Choroid plexus epithelial cell (primary cell): ENCODE measurements around the gene PIP5K1B.

ENCODE experiments used
- DNase-seq: peaks from one replicate; pipeline ENCODE4 v3.0.0-alpha.2; 2010; ENCODE audit warnings: low read depth
- H3K4me3 ChIP-seq: 2 replicates; pipeline ENCODE4 v1.5.1; 2011; ENCODE audit warnings: low read depth, mild to moderate bottlenecking, control low read depth, low read length, moderate library complexity
- TF ChIP-seq, protein P1 (sequence below): conservative IDR thresholded peaks from 2 replicates; pipeline ENCODE4 v1.5.1; 2011; ENCODE audit warnings: low read depth, mild to moderate bottlenecking, control low read depth, inconsistent platforms, low read length, moderate library complexity

The PIP5K1B gene

DNA sequence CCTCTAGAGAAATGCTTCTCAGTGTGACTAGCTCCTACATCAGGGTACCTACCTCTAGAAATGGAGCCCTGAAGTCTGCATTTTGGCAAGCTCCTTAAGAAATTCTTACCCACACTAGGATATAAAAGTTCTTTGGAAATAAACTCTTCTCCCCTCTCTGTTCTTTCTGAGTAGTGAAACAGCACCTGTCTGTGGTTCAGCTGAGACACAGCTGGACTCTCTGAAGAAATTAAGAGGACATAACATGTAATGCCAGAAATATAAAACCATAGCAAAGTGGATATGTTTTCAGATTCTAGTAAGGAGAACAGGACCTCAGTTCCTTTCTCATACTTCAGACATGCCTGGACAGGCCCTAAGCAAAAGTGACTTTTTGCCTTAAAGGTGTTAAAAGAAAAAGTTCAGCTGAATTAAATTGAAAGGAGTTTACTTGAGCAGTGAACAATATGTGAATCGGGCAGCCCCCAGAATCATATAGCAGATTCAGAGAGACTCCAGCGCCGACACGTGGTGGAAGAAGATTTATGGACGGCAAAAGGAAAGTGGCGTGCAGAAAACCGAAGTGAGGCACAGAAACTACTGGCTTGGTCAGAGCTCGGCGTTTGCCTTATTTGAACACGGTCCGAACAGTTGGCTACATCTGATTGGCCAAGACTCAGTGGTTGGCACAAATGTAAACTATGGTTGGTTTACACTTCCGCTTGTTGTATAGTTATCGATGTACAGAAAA lies 244.4 kb downstream of the PIP5K1B start:
- peak; percentile 30 for DNase-seq
- H3K4me3 ChIP-seq: no peak overlapping the region
- TF ChIP-seq, protein P1, sequence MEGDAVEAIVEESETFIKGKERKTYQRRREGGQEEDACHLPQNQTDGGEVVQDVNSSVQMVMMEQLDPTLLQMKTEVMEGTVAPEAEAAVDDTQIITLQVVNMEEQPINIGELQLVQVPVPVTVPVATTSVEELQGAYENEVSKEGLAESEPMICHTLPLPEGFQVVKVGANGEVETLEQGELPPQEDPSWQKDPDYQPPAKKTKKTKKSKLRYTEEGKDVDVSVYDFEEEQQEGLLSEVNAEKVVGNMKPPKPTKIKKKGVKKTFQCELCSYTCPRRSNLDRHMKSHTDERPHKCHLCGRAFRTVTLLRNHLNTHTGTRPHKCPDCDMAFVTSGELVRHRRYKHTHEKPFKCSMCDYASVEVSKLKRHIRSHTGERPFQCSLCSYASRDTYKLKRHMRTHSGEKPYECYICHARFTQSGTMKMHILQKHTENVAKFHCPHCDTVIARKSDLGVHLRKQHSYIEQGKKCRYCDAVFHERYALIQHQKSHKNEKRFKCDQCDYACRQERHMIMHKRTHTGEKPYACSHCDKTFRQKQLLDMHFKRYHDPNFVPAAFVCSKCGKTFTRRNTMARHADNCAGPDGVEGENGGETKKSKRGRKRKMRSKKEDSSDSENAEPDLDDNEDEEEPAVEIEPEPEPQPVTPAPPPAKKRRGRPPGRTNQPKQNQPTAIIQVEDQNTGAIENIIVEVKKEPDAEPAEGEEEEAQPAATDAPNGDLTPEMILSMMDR: peak; percentile 49

DNA sequence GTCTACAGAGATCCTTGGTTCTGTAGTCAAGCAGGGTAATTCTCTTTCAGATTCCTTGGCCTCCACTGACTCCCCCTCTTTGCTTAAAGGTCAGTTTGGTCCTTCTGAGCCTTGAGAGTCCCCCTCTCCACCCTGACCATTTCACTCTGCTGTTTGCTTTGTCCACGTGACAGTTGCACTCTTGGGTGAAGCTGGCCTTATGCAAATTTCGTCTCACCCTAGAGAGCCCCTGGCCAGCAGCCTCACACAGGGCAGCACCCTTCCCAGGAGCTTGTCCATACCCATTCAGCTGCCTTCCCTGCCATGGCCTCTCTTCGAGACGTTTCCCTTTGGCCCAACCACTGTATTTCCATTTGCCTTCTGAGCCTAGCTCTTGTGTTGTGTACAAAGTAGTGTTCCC lies 245.1 kb downstream of the PIP5K1B start:
- DNase-seq: no peak
- no peak overlapping the region for H3K4me3 ChIP-seq
- TF ChIP-seq, protein P1: no peak

DNA sequence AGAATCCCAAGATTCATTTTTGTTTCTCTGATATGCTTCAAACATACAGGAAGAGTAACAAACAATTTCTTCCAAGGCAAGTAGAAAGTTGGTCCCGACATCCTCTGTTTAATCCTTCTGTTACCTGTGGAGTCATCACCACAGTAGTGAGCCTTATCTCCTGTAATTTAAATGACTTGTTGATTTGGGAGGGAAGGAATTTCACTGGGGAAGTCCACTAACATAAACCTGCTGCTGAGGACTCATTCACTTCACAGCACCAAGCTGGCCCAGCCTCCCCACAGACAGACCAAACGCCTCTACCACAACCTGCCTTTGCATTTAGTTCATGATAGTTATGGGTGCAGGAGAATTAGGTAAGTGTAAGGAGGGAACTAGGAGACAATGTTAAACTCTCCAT lies 245.6 kb downstream of the PIP5K1B start:
- DNase-seq: no peak
- TF ChIP-seq, protein P1: no peak
- H3K4me3 ChIP-seq: no peak overlapping the region

DNA sequence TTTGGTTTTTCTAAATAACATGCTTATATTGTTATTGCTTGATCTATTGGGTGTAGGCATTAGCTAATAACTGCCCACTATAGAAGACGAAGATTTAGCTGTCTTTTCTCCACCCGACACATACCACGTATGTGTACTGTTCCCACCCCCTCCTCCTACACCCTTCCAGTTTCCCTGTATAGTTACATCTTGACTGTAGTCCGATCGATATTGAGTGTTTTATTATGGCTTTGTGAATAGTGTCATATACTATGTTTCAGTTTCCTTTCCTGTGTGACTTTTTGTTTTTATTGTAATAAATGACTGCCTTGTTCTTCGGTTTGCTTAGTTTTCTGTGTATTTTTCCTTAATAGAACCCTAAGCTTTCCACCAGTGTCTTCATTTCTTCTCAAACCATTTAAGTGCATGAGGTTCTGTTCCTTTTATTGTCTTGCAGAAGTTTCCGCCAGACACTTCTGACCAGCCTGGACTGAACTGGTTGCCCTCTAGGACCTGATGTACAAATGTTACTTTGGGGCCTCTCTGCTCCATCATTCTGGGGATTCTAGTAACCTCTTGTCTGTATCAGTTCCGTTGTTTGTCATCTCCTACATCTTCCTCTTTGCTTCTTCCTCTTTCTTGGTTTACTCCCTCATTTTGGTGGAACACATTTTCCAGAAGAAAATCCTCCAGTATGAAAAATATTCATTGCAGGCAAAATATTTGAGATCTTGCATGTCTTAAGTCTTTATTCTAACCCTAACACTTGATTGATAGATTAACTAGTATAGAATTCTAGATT lies 247.0 kb downstream of the PIP5K1B start:
- no peak for DNase-seq
- TF ChIP-seq, protein P1: no peak

DNA sequence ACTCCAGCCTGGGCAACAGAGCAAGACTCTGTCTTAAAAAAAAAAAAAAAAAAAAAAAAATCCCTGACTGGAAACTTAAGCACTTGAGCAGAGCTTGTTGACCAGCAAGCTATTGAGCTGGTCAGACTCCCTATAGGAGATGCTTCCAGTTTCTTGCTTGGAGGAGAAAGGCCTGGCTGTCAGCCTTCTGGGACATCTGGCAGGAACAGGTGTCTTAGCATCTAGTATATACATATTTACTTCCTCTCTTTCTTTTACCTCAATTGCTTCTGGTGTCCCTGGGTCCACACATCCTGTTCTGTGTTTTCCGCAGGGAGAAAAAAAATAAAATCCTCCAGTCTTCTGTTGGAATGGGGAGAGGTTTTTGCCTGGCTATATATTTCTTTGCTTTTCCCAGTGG lies 248.7 kb downstream of the PIP5K1B start:
- H3K4me3 ChIP-seq: no peak overlapping the region
- TF ChIP-seq, protein P1: no peak
- no peak for DNase-seq

More for the DNA sequence above, 247.0 kb downstream of the PIP5K1B start:
- H3K4me3 ChIP-seq: no peak overlapping the region

DNA sequence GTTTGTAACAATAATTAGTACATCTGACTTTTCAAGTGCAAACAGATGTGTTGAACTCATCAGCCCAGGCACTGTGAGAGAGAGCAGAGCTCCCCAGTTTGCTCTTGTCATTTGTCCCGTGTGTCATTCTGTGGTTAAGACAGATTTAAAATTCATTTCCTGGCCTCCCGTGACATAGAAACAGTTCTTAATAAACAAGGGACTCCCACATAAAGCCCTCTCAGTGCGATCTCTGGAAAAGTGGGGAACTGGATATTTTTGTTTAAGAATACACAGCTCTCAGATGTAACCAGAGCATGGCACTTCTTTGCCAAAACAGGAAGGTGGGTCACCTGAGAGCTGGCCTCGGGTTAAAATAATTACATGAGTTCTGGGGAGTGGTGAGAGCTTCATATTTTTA lies 250.3 kb downstream of the PIP5K1B start:
- DNase-seq: no peak
- H3K4me3 ChIP-seq: no peak overlapping the region
- TF ChIP-seq, protein P1: no peak
